Liver (tissue), 9 donors: Measurements from ENCODE around the gene RRAGC. TPM values are rescaled to one million over a fixed set of nuclear protein-coding genes. Genes with fewer than 3 reads are reported as not detected.

ENCODE experiments used
- DNase-seq: peaks from one replicate; pipeline ENCODE4 v3.0.0-alpha.2; 2017; ENCODE audit warnings: low spot score
- H3K27ac ChIP-seq, 2 donors: one replicate each; pipeline ENCODE4 v1.7.0; 2013; ENCODE audit warnings: inconsistent platforms in 2 of 2, low read length in 2 of 2, control low read depth in 1 of 2, low read depth in 1 of 2, mild to moderate bottlenecking in 1 of 2
- H3K27me3 ChIP-seq, 4 donors: one replicate each; pipeline versions ENCODE4 v1.6.1 to v1.7.0; 2013; ENCODE audit warnings: low read length in 3 of 4, inconsistent platforms in 1 of 4, mild to moderate bottlenecking in 1 of 4, moderate library complexity in 1 of 4; ENCODE audit not compliant: control insufficient read depth in 4 of 4, insufficient read depth in 4 of 4
- H3K36me3 ChIP-seq, 4 donors: one replicate each; pipeline versions ENCODE4 v1.6.1 to v1.7.0; 2013; ENCODE audit warnings: low read length in 3 of 4, mild to moderate bottlenecking in 3 of 4, low read depth in 1 of 4, moderate library complexity in 1 of 4; ENCODE audit not compliant: control insufficient read depth in 4 of 4, insufficient read depth in 3 of 4
- H3K4me1 ChIP-seq, 4 donors: one replicate each; pipeline versions ENCODE4 v1.6.1 to v1.7.0; 2013; ENCODE audit warnings: low read length in 3 of 4, mild to moderate bottlenecking in 3 of 4, moderate library complexity in 1 of 4; ENCODE audit not compliant: control insufficient read depth in 4 of 4, insufficient read depth in 4 of 4
- H3K4me3 ChIP-seq, 3 donors: one replicate each; pipeline versions ENCODE4 v1.6.1 to v1.7.0; 2013; ENCODE audit warnings: low read length in 3 of 3, control low read depth in 1 of 3, low read depth in 1 of 3, mild to moderate bottlenecking in 1 of 3
- H3K9ac ChIP-seq, 2 donors: one replicate each; pipeline ENCODE4 v1.7.0; 2013; ENCODE audit warnings: low read length in 2 of 2, mild to moderate bottlenecking in 2 of 2, moderate library complexity in 2 of 2, control low read depth in 1 of 2, low read depth in 1 of 2
- H3K9me3 ChIP-seq, 4 donors: one replicate each; pipeline versions ENCODE4 v1.6.1 to v1.7.0; 2013; ENCODE audit warnings: low read length in 3 of 4; ENCODE audit not compliant: control insufficient read depth in 4 of 4
- ATF3 ChIP-seq: IDR thresholded peaks from 2 replicates; pipeline ENCODE4 v1.6.1; 2016; ENCODE audit warnings: antibody characterized with exemption
- CTCF ChIP-seq: fragments of 150-350 bp; IDR thresholded peaks from 2 replicates; pipeline ENCODE4 v1.5.1; 2017; ENCODE audit warnings: improper control_type of control experiment, low read depth, low read length; ENCODE audit not compliant: missing input control
- EGR1 ChIP-seq, 2 donors: IDR thresholded peaks; 2 replicates each; pipeline ENCODE4 v1.6.1; 2016 to 2018; ENCODE audit warnings: antibody characterized with exemption in 2 of 2, low read depth in 2 of 2
- FOXA1 ChIP-seq: IDR thresholded peaks from 2 replicates; pipeline ENCODE4 v1.6.1; 2016; ENCODE audit warnings: antibody characterized with exemption
- FOXA2 ChIP-seq: IDR thresholded peaks from 2 replicates; pipeline ENCODE4 v1.6.1; 2016; ENCODE audit warnings: antibody characterized with exemption
- GABPA ChIP-seq, 2 donors: IDR thresholded peaks in 1 of 2; conservative IDR thresholded peaks in 1 of 2; 2 replicates each; pipeline ENCODE4 v1.6.1; 2016; ENCODE audit warnings: antibody characterized with exemption in 2 of 2, mild to moderate bottlenecking in 1 of 2, moderate library complexity in 1 of 2
- HNF4A ChIP-seq, 2 donors: conservative IDR thresholded peaks; 2 replicates each; pipeline ENCODE4 v1.6.1; 2016; ENCODE audit warnings: antibody characterized with exemption in 2 of 2, mild to moderate bottlenecking in 2 of 2
- HNF4G ChIP-seq: IDR thresholded peaks from 2 replicates; pipeline ENCODE4 v1.6.1; 2016; ENCODE audit warnings: antibody characterized with exemption
- JUND ChIP-seq, 2 donors: IDR thresholded peaks; 2 replicates each; pipeline ENCODE4 v1.6.1; 2016; ENCODE audit warnings: antibody characterized with exemption in 2 of 2
- MAX ChIP-seq: IDR thresholded peaks from 2 replicates; pipeline ENCODE4 v1.6.1; 2016; ENCODE audit warnings: antibody characterized with exemption
- NR2F2 ChIP-seq: IDR thresholded peaks from 2 replicates; pipeline ENCODE4 v1.6.1; 2016; ENCODE audit warnings: antibody characterized with exemption
- RAD21 ChIP-seq, 2 donors: IDR thresholded peaks; 2 replicates each; pipeline ENCODE4 v1.6.1; 2016; ENCODE audit warnings: antibody characterized with exemption in 2 of 2, mild to moderate bottlenecking in 2 of 2
- REST ChIP-seq: IDR thresholded peaks from 2 replicates; pipeline ENCODE4 v1.6.1; 2016; ENCODE audit warnings: antibody characterized with exemption, mild to moderate bottlenecking
- RXRA ChIP-seq, 2 donors: IDR thresholded peaks; 2 replicates each; pipeline ENCODE4 v1.6.1; 2017 to 2018; ENCODE audit warnings: antibody characterized with exemption in 2 of 2, mild to moderate bottlenecking in 1 of 2
- SP1 ChIP-seq: IDR thresholded peaks from 2 replicates; pipeline ENCODE4 v1.6.1; 2018; ENCODE audit warnings: antibody characterized with exemption, mild to moderate bottlenecking
- TAF1 ChIP-seq: conservative IDR thresholded peaks from 2 replicates; pipeline ENCODE4 v1.6.1; 2016; ENCODE audit warnings: antibody characterized with exemption, mild to moderate bottlenecking
- YY1 ChIP-seq: IDR thresholded peaks from 2 replicates; pipeline ENCODE4 v1.6.1; 2016; ENCODE audit warnings: antibody characterized with exemption, mild to moderate bottlenecking
- ZBTB33 ChIP-seq: IDR thresholded peaks from 2 replicates; pipeline ENCODE4 v1.6.1; 2016; ENCODE audit warnings: antibody characterized with exemption
- WGBS: extraction: QIAGEN DNeasy Blood & Tissue Kit; methylation state at CpG from one replicate; pipeline ENCODE4 v1.1.7; 2013; 5-methylcytosine and 5-hydroxymethylcytosine counted together
- polyA plus RNA-seq, 2 donors: library from polyadenylated mRNA; stranded (reverse) in 1 of 2; unstranded in 1 of 2; fragments of 200-250 nt in 1 of 2; fragments of >200 nt in 1 of 2; fragmentation: Nextera tagmentation in 1 of 2; extraction: Ambion mirVana in 1 of 2; gene quantifications; one replicate each; pipeline versions ENCODE4 v1.2.1 to v1.2.3, GENCODE V29; 2013 to 2015
- total RNA-seq, 2 donors: library from RNA; depleted of rRNA; stranded (reverse); fragments of >200 nt; gene quantifications; one replicate each; pipeline ENCODE4 v1.2.3, GENCODE V29; 2014
- donor health status: healthy.
- donor health status: healthy.
- donor health status: healthy.
- donor health status: healthy.
- donor health status: healthy.

The RRAGC gene
- total and polyA plus RNA-seq, 4 donors, result 6.6 to 10.1 (median 7.2) TPM

GRCh38 chr1:38826262-38826661, 33.3 kb downstream of the RRAGC start:
- 78% methylated on average over 3 of the region's 3 CpGs for WGBS
- no peaks in the 10 kb centered on the region for H3K9me3 ChIP-seq
- no peak for TF ChIP-seq CTCF
- TF ChIP-seq ATF3, result no peak
- TF ChIP-seq FOXA1, result no peak
- TF ChIP-seq HNF4A (conservative IDR thresholded peaks at IDR 0.05), result no peak
- TF ChIP-seq HNF4G, result no peak
- no peak for TF ChIP-seq RXRA (IDR thresholded peaks at IDR 0.05)
- TF ChIP-seq TAF1, result no peak
- no peak for TF ChIP-seq ZBTB33
- no peak for TF ChIP-seq GABPA (IDR thresholded peaks at IDR 0.05 in 1 of 2, conservative IDR thresholded peaks at IDR 0.05 in 1 of 2)
- no peak for TF ChIP-seq MAX
- no peak for TF ChIP-seq FOXA2
- TF ChIP-seq RAD21 (IDR thresholded peaks at IDR 0.05), result no peak
- TF ChIP-seq EGR1 (IDR thresholded peaks at IDR 0.05; ENCODE audit: low read depth in 2 of 2), result no peak
- TF ChIP-seq YY1, result no peak
- TF ChIP-seq REST, result no peak
- no peak for TF ChIP-seq JUND (IDR thresholded peaks at IDR 0.05)
- no peak for TF ChIP-seq NR2F2
- no peak for TF ChIP-seq SP1
- no peaks in the 10 kb centered on the region for H3K36me3 ChIP-seq
- no peak overlapping the region for H3K4me3 ChIP-seq
- DNase-seq, result no peak
- peaks cover 0 to 4% (median 0%) of the 10 kb centered on the region in 4 donors for H3K27me3 ChIP-seq
- no peaks in the 10 kb centered on the region for H3K4me1 ChIP-seq
- no peak overlapping the region for H3K27ac ChIP-seq
- no peak overlapping the region for H3K9ac ChIP-seq
